Stimulated activated CD4-positive, alpha-beta T cell treated with anti-CD3 and anti-CD28 coated beads, Interleukin-1b, Interleukin-23, amount 100 ng/mL, for 1 hour (primary cell): ENCODE data around the gene PDE4D.
"Not testable (repeated sequence)": the region's sequence is repeated elsewhere in the genome, so short reads cannot be mapped to it uniquely, and the experiment has no call there.

Experiments
- DNase-seq, 2 donors: peaks; one replicate each; pipeline ENCODE4 v3.0.0-alpha.2; 2020; ENCODE audit warnings: low read depth in 2 of 2

PDE4D gene

GRCh38 chr5:59703789-59704188 lies 189.7 kb downstream of the PDE4D start:
- DNase-seq = no peak

GRCh38 chr5:59698207-59699178 lies 195.0 kb downstream of the PDE4D start:
- DNase-seq = no peak

GRCh38 chr5:59694411-59694810 lies 199.1 kb downstream of the PDE4D start:
- DNase-seq = no peak

GRCh38 chr5:59693492-59694309 lies 199.8 kb downstream of the PDE4D start:
- DNase-seq = no peak

GRCh38 chr5:59685793-59686192 lies 207.7 kb downstream of the PDE4D start:
- no peak for DNase-seq

- DNase-seq = no peak
Measured at GRCh38 chr5:59685191-59685530, 208.4 kb downstream of the PDE4D start.

- DNase-seq = no peak
Measured at GRCh38 chr5:59684388-59685190, 208.9 kb downstream of the PDE4D start.

- DNase-seq = no peak
Measured at GRCh38 chr5:59683311-59683710, 210.2 kb downstream of the PDE4D start.

GRCh38 chr5:59682542-59682941 lies 211.0 kb downstream of the PDE4D start:
- DNase-seq = no peak

GRCh38 chr5:59678943-59679342 lies 214.6 kb downstream of the PDE4D start:
- DNase-seq = no peak

GRCh38 chr5:59674763-59675162 lies 218.8 kb downstream of the PDE4D start:
- DNase-seq = no peak

GRCh38 chr5:59673438-59674058 lies 220.0 kb downstream of the PDE4D start:
- DNase-seq = no peak

GRCh38 chr5:59666440-59667068 lies 227.0 kb downstream of the PDE4D start:
- DNase-seq = no peak

GRCh38 chr5:59665832-59666203 lies 227.7 kb downstream of the PDE4D start:
- DNase-seq = not testable (repeated sequence)

- DNase-seq = no peak
Measured at GRCh38 chr5:59665086-59665831, 228.3 kb downstream of the PDE4D start.

- DNase-seq = no peak
Measured at GRCh38 chr5:59661954-59662615, 231.4 kb downstream of the PDE4D start.

GRCh38 chr5:59661311-59661710 lies 232.2 kb downstream of the PDE4D start:
- no peak for DNase-seq

GRCh38 chr5:59660737-59661136 lies 232.8 kb downstream of the PDE4D start:
- no peak for DNase-seq

- no peak for DNase-seq
Measured at GRCh38 chr5:59656351-59657254, 236.9 kb downstream of the PDE4D start.
